HepG2 (cell line): ENCODE results near the gene RAPGEF5. TPM values are rescaled to one million over a fixed set of nuclear protein-coding genes. Genes with fewer than 3 reads are reported as not detected.

ENCODE experiments used
- ATAC-seq: fragments of 200-7000 bp; cut with Tn5 transposase; 3 replicates; pipeline ENCODE4 v1.9.1; 2020; ENCODE audit warnings: mild to moderate bottlenecking, moderate library complexity
- BruUV-seq: library from RNA; stranded (reverse); fragments of 400-500 nt; replicated peaks from 2 replicates; lab custom pipeline; 2021; lab: Mats Ljungman, UMichigan
- CTCF ChIA-PET: fragments of 300-600 bp; formaldehyde crosslinking; extraction: SDS; loops from one replicate; lab custom pipeline; 2021; ENCODE audit warnings: low total read pairs, inconsistent platforms, low intra/inter-chr PET ratio; lab: Yijun Ruan, JAX
- POLR2A ChIA-PET: fragments of 350-600 bp; sonication (Branson Sonifier 250); formaldehyde crosslinking; loops from one replicate; lab custom pipeline; 2020; ENCODE audit warnings: antibody characterized with exemption, inconsistent platforms; lab: Yijun Ruan, JAX
- DNase-seq: peaks from one replicate; pipeline ENCODE4 v3.0.0-alpha.2; 2015; ENCODE audit warnings: low spot score
- FAIRE-seq: peaks from 3 replicates; lab custom pipeline; 2011; peaks lifted over from hg19 to GRCh38; lab: Jason Lieb, UNC
- H2AFZ ChIP-seq: one replicate; pipeline ENCODE4 v1.6.1; 2011; ENCODE audit warnings: low read length, inconsistent platforms
- H3K27ac ChIP-seq: fragments of 300-600 bp; 3 replicates; pipeline ENCODE4 v1.8.0; 2011; ENCODE audit warnings: mixed run types, mild to moderate bottlenecking, mixed read lengths, low read length, inconsistent platforms; ENCODE audit not compliant: insufficient read depth; ENCODE audit errors: extremely low read length
- H3K27me3 ChIP-seq, 2 experiments: fragments of 200-600 bp in 1 of 2; 2 replicates in 1 of 2; 3 replicates in 1 of 2; pipeline versions ENCODE4 v1.6.0 to v1.8.0; 2011; ENCODE audit warnings: low read length in 2 of 2, mild to moderate bottlenecking in 2 of 2, moderate library complexity in 2 of 2, inconsistent platforms in 1 of 2; ENCODE audit not compliant: insufficient read depth in 2 of 2, control insufficient read depth in 1 of 2
- H3K36me3 ChIP-seq, 2 experiments: fragments of 200-600 bp in 1 of 2; replicated peaks in 1 of 2; 2 replicates in 1 of 2; 3 replicates in 1 of 2; pipeline versions ENCODE4 v1.5.1 to v1.8.0; 2011; ENCODE audit warnings: low read length in 2 of 2, inconsistent platforms in 1 of 2; ENCODE audit not compliant: insufficient read depth in 2 of 2, control insufficient read depth in 1 of 2
- H3K4me1 ChIP-seq: 2 replicates; pipeline ENCODE4 v1.5.1; 2012; ENCODE audit warnings: low read length, inconsistent platforms; ENCODE audit not compliant: insufficient read depth
- H3K4me2 ChIP-seq: 2 replicates; pipeline ENCODE4 v1.6.0; 2011; ENCODE audit warnings: low read depth, low read length, inconsistent platforms
- H3K4me3 ChIP-seq, 3 experiments: fragments of 200-600 bp in 1 of 3; sonication (generic), shearing (Covaris generic) in 1 of 3; replicated peaks in 1 of 3; 2 replicates each; pipeline ENCODE4 v1.5.1; 2011 to 2016; ENCODE audit warnings: low read length in 3 of 3, inconsistent platforms in 2 of 3, low read depth in 2 of 3, mild to moderate bottlenecking in 2 of 3, control low read depth in 1 of 3, mixed read lengths in 1 of 3; ENCODE audit not compliant: insufficient read depth in 1 of 3
- H3K79me2 ChIP-seq: one replicate; pipeline ENCODE4 v1.6.1; 2011; ENCODE audit warnings: low read length, inconsistent platforms; ENCODE audit not compliant: insufficient read depth
- H3K9ac ChIP-seq: 2 replicates; pipeline ENCODE4 v1.6.0; 2011; ENCODE audit warnings: mild to moderate bottlenecking, low read depth, low read length, inconsistent platforms; ENCODE audit not compliant: insufficient read depth
- H3K9me3 ChIP-seq: 2 replicates; pipeline ENCODE4 v1.5.1; 2012; ENCODE audit warnings: mild to moderate bottlenecking, low read length
- H4K20me1 ChIP-seq: 2 replicates; pipeline ENCODE4 v1.6.0; 2011; ENCODE audit warnings: inconsistent platforms, mild to moderate bottlenecking, low read length, moderate library complexity; ENCODE audit not compliant: insufficient read depth
- HDAC1 ChIP-seq: sonication (generic); formaldehyde crosslinking; IDR thresholded peaks from 2 replicates; pipeline ENCODE4 v1.5.1; 2020; ENCODE audit warnings: mild to moderate bottlenecking, missing genetic modification reagents
- KLF9 ChIP-seq: IDR thresholded peaks from 2 replicates; pipeline ENCODE4 v1.6.1; 2016; ENCODE audit warnings: low read depth
- YEATS2 ChIP-seq: sonication (generic); formaldehyde crosslinking; IDR thresholded peaks from 2 replicates; pipeline ENCODE4 v1.4.0; 2020; ENCODE audit warnings: missing genetic modification reagents, borderline replicate concordance
- ZMAT3 ChIP-seq: sonication (generic); formaldehyde crosslinking; conservative IDR thresholded peaks from 2 replicates; pipeline ENCODE4 v1.7.0; 2021; ENCODE audit warnings: missing genetic modification reagents
- ZNF777 ChIP-seq: sonication (generic); formaldehyde crosslinking; IDR thresholded peaks from 2 replicates; pipeline ENCODE4 v1.4.0; 2020; ENCODE audit warnings: missing genetic modification reagents
- WGBS: methylation state at CpG from one replicate; pipeline ENCODE4 v1.1.6; 2017; ENCODE audit warnings: low lambda C conversion rate; 5-methylcytosine and 5-hydroxymethylcytosine counted together
- in situ Hi-C: cut with HindIII; loops from 2 replicates; pipeline ENCODE4 v1.10.0; 2017; ENCODE audit warnings: low pct_unique_long_range_greater_than_20kb; ENCODE audit not compliant: extremely low pct_ligation_motif_present
- intact Hi-C: fragments of 100-400 bp; cut with micrococcal nuclease; formaldehyde crosslinking; loops from one replicate; pipeline ENCODE4 v1.10.0; 2022; ENCODE audit not compliant: unreplicated experiment
- polyA plus RNA-seq, 8 experiments: library from polyadenylated mRNA; depleted of rRNA in 3 of 8; stranded (reverse) in 7 of 8; unstranded in 1 of 8; fragments of >200 nt; fragmentation: Illumina TruSeq in 4 of 8; extraction: Trizol in 4 of 8; gene quantifications; 2 replicates each; pipeline versions ENCODE4 v1.2.1 to v1.2.3, GENCODE V29; 2011 to 2016; ENCODE audit warnings: low read depth in 4 of 8, missing spikeins in 1 of 8, mixed read lengths in 1 of 8; ENCODE audit not compliant: insufficient read depth in 1 of 8
- total RNA-seq, 5 experiments: library from RNA; depleted of rRNA; stranded (reverse); fragments of >200 nt; fragmentation: Illumina TruSeq; extraction: Trizol; gene quantifications; 2 replicates each; pipeline ENCODE4 v1.2.3, GENCODE V29; 2016; ENCODE audit warnings: low read depth in 1 of 5
- TF ChIP-seq, protein P1 (sequence below): sonication (generic); formaldehyde crosslinking; IDR thresholded peaks from 2 replicates; pipeline ENCODE4 v1.4.0; 2020; ENCODE audit warnings: missing genetic modification reagents, mild to moderate bottlenecking, borderline replicate concordance
- TF ChIP-seq, protein P2 (sequence below): sonication (generic); formaldehyde crosslinking; IDR thresholded peaks from 2 replicates; pipeline ENCODE4 v1.5.0; 2020; ENCODE audit warnings: mild to moderate bottlenecking, missing genetic modification reagents, borderline replicate concordance
- TF ChIP-seq, protein P3 (sequence below): sonication (generic); formaldehyde crosslinking; IDR thresholded peaks from 2 replicates; pipeline ENCODE4 v1.4.0; 2020; ENCODE audit warnings: missing genetic modification reagents

RAPGEF5 gene
- total and polyA plus RNA-seq, 2 of the 13 experiments (the other 11 are each of a cell fraction or from before 2014, with no cell fraction given) = 17.1 to 23.4 TPM

GRCh38 chr7:22251281-22251680, 105.7 kb downstream of the RAPGEF5 start (continued):
- TF ChIP-seq, protein P1, sequence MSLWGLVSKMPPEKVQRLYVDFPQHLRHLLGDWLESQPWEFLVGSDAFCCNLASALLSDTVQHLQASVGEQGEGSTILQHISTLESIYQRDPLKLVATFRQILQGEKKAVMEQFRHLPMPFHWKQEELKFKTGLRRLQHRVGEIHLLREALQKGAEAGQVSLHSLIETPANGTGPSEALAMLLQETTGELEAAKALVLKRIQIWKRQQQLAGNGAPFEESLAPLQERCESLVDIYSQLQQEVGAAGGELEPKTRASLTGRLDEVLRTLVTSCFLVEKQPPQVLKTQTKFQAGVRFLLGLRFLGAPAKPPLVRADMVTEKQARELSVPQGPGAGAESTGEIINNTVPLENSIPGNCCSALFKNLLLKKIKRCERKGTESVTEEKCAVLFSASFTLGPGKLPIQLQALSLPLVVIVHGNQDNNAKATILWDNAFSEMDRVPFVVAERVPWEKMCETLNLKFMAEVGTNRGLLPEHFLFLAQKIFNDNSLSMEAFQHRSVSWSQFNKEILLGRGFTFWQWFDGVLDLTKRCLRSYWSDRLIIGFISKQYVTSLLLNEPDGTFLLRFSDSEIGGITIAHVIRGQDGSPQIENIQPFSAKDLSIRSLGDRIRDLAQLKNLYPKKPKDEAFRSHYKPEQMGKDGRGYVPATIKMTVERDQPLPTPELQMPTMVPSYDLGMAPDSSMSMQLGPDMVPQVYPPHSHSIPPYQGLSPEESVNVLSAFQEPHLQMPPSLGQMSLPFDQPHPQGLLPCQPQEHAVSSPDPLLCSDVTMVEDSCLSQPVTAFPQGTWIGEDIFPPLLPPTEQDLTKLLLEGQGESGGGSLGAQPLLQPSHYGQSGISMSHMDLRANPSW = no peak
- no peak for TF ChIP-seq HDAC1 (CRISPR knock-in tag)
- TF ChIP-seq, all 625 proteins: peak for 0

GRCh38 chr7:22250390-22250789, 106.6 kb downstream of the RAPGEF5 start:
- H3K36me3 ChIP-seq = peaks cover 3 to 29% of the 10 kb centered on the region in 2 experiments; a peak in 4 of 5 replicates
- H2AFZ ChIP-seq = no peak overlapping the region
- H3K4me3 ChIP-seq = no peak overlapping the region
- intact Hi-C loops = no loop called here
- in situ Hi-C loops = no loop called here
- DNase-seq = no peak
- CTCF ChIA-PET = no interaction called here
- peaks cover 7% of the 10 kb centered on the region for H4K20me1 ChIP-seq
- H3K27me3 ChIP-seq = no peaks in the 10 kb centered on the region
- FAIRE-seq = no peak
- TF ChIP-seq, protein P2, sequence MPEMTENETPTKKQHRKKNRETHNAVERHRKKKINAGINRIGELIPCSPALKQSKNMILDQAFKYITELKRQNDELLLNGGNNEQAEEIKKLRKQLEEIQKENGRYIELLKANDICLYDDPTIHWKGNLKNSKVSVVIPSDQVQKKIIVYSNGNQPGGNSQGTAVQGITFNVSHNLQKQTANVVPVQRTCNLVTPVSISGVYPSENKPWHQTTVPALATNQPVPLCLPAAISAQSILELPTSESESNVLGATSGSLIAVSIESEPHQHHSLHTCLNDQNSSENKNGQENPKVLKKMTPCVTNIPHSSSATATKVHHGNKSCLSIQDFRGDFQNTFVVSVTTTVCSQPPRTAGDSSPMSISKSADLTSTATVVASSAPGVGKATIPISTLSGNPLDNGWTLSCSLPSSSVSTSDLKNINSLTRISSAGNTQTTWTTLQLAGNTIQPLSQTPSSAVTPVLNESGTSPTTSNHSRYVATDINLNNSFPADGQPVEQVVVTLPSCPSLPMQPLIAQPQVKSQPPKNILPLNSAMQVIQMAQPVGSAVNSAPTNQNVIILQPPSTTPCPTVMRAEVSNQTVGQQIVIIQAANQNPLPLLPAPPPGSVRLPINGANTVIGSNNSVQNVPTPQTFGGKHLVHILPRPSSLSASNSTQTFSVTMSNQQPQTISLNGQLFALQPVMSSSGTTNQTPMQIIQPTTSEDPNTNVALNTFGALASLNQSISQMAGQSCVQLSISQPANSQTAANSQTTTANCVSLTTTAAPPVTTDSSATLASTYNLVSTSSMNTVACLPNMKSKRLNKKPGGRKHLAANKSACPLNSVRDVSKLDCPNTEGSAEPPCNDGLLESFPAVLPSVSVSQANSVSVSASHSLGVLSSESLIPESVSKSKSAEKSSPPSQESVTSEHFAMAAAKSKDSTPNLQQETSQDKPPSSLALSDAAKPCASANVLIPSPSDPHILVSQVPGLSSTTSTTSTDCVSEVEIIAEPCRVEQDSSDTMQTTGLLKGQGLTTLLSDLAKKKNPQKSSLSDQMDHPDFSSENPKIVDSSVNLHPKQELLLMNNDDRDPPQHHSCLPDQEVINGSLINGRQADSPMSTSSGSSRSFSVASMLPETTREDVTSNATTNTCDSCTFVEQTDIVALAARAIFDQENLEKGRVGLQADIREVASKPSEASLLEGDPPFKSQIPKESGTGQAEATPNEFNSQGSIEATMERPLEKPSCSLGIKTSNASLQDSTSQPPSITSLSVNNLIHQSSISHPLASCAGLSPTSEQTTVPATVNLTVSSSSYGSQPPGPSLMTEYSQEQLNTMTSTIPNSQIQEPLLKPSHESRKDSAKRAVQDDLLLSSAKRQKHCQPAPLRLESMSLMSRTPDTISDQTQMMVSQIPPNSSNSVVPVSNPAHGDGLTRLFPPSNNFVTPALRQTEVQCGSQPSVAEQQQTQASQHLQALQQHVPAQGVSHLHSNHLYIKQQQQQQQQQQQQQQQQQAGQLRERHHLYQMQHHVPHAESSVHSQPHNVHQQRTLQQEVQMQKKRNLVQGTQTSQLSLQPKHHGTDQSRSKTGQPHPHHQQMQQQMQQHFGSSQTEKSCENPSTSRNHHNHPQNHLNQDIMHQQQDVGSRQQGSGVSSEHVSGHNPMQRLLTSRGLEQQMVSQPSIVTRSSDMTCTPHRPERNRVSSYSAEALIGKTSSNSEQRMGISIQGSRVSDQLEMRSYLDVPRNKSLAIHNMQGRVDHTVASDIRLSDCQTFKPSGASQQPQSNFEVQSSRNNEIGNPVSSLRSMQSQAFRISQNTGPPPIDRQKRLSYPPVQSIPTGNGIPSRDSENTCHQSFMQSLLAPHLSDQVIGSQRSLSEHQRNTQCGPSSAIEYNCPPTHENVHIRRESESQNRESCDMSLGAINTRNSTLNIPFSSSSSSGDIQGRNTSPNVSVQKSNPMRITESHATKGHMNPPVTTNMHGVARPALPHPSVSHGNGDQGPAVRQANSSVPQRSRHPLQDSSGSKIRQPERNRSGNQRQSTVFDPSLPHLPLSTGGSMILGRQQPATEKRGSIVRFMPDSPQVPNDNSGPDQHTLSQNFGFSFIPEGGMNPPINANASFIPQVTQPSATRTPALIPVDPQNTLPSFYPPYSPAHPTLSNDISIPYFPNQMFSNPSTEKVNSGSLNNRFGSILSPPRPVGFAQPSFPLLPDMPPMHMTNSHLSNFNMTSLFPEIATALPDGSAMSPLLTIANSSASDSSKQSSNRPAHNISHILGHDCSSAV = no peak
- TF ChIP-seq YEATS2 = no peak
- TF ChIP-seq KLF9 (CRISPR knock-in tag) = no peak
- TF ChIP-seq, protein P3, sequence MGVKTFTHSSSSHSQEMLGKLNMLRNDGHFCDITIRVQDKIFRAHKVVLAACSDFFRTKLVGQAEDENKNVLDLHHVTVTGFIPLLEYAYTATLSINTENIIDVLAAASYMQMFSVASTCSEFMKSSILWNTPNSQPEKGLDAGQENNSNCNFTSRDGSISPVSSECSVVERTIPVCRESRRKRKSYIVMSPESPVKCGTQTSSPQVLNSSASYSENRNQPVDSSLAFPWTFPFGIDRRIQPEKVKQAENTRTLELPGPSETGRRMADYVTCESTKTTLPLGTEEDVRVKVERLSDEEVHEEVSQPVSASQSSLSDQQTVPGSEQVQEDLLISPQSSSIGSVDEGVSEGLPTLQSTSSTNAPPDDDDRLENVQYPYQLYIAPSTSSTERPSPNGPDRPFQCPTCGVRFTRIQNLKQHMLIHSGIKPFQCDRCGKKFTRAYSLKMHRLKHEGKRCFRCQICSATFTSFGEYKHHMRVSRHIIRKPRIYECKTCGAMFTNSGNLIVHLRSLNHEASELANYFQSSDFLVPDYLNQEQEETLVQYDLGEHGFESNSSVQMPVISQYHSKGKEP = no peak
- TF ChIP-seq ZMAT3 (CRISPR knock-in tag) = no peak
- no peak for TF ChIP-seq ZNF777 (CRISPR knock-in tag)
- no peak overlapping the region for H3K9ac ChIP-seq
- POLR2A ChIA-PET = no interaction called here
- WGBS = 84% methylated on average over 4 of the region's 4 CpGs
- BruUV-seq = no TSS peak
- no peaks in the 10 kb centered on the region for H3K4me1 ChIP-seq
- no peak for ATAC-seq
- H3K4me2 ChIP-seq = no peak overlapping the region
- H3K79me2 ChIP-seq = peaks cover 4% of the 10 kb centered on the region
- H3K27ac ChIP-seq = no peak overlapping the region
- no peaks in the 10 kb centered on the region for H3K9me3 ChIP-seq
